ENCODE results near the gene CEP128.

The CEP128 gene

GRCh38 chr14:80941241-80942185 lies at the start of gene CEP128:
TSS of gene CEP128 (minus strand) at chr14:80941738.
- TF ChIP-seq GATA1 (IDR thresholded peaks at IDR 0.05; ENCODE audit: low read depth, low read length), result no peak
- TF ChIP-seq POLR2A (IDR thresholded peaks at IDR 0.05; ENCODE audit: low read length), result peak; percentile 52
- peak; percentile 95 to 96 for DNase-seq

- TF ChIP-seq POLR2A (IDR thresholded peaks at IDR 0.05; ENCODE audit: low read length) (no peak), GATA1 (IDR thresholded peaks at IDR 0.05; ENCODE audit: low read depth, low read length) (no peak)
- DNase-seq, result no peak
Measured at GRCh38 chr14:80988735-80989429, 47.3 kb upstream of the CEP128 start.

GRCh38 chr14:80988192-80988591 lies 46.7 kb upstream of the CEP128 start:
- TF ChIP-seq GATA1 (IDR thresholded peaks at IDR 0.05; ENCODE audit: low read depth, low read length) (no peak), POLR2A (IDR thresholded peaks at IDR 0.05; ENCODE audit: low read length) (no peak)
- DNase-seq, result no peak

- peak; percentile 58 to 82 for DNase-seq
- TF ChIP-seq GATA1 (IDR thresholded peaks at IDR 0.05; ENCODE audit: low read depth, low read length) (no peak), POLR2A (IDR thresholded peaks at IDR 0.05; ENCODE audit: low read length) (no peak)
Measured at GRCh38 chr14:80987235-80988032, 45.9 kb upstream of the CEP128 start.

- TF ChIP-seq GATA1 (IDR thresholded peaks at IDR 0.05; ENCODE audit: low read depth, low read length) (no peak), POLR2A (IDR thresholded peaks at IDR 0.05; ENCODE audit: low read length) (no peak)
- no peak for DNase-seq
Measured at GRCh38 chr14:80982711-80983110, 41.2 kb upstream of the CEP128 start.

- TF ChIP-seq POLR2A (IDR thresholded peaks at IDR 0.05; ENCODE audit: low read length), result no peak
- no peak for DNase-seq
Measured at GRCh38 chr14:80981673-80982072, 40.1 kb upstream of the CEP128 start.

GRCh38 chr14:80981156-80981555 lies 39.6 kb upstream of the CEP128 start:
- TF ChIP-seq GATA1 (IDR thresholded peaks at IDR 0.05; ENCODE audit: low read depth, low read length), result no peak
- no peak for TF ChIP-seq POLR2A (IDR thresholded peaks at IDR 0.05; ENCODE audit: low read length)
- no peak for DNase-seq

GRCh38 chr14:80979951-80980350 lies 38.4 kb upstream of the CEP128 start:
- TF ChIP-seq GATA1 (IDR thresholded peaks at IDR 0.05; ENCODE audit: low read depth, low read length) (no peak), POLR2A (IDR thresholded peaks at IDR 0.05; ENCODE audit: low read length) (no peak)
- DNase-seq, result no peak

- TF ChIP-seq GATA1 (IDR thresholded peaks at IDR 0.05; ENCODE audit: low read depth, low read length) (no peak), POLR2A (IDR thresholded peaks at IDR 0.05; ENCODE audit: low read length) (no peak)
Measured at GRCh38 chr14:80978403-80978802, 36.9 kb upstream of the CEP128 start.

GRCh38 chr14:80977221-80977620 lies 35.7 kb upstream of the CEP128 start:
- no peak for TF ChIP-seq GATA1 (IDR thresholded peaks at IDR 0.05; ENCODE audit: low read depth, low read length)
- no peak for TF ChIP-seq POLR2A (IDR thresholded peaks at IDR 0.05; ENCODE audit: low read length)
- DNase-seq, result no peak

More at GRCh38 chr14:80978403-80978802, 36.9 kb upstream of the CEP128 start:
- no peak for DNase-seq

- no peak for DNase-seq
- no peak for TF ChIP-seq POLR2A (IDR thresholded peaks at IDR 0.05; ENCODE audit: low read length)
- no peak for TF ChIP-seq GATA1 (IDR thresholded peaks at IDR 0.05; ENCODE audit: low read depth, low read length)
Measured at GRCh38 chr14:80974679-80975078, 33.1 kb upstream of the CEP128 start.

GRCh38 chr14:80973931-80974641 lies 32.5 kb upstream of the CEP128 start:
- TF ChIP-seq POLR2A (IDR thresholded peaks at IDR 0.05; ENCODE audit: low read length) (no peak), GATA1 (IDR thresholded peaks at IDR 0.05; ENCODE audit: low read depth, low read length) (no peak)
- DNase-seq, result no peak

- TF ChIP-seq POLR2A (IDR thresholded peaks at IDR 0.05; ENCODE audit: low read length), result no peak
- DNase-seq, result no peak
Measured at GRCh38 chr14:80965037-80965436, 23.5 kb upstream of the CEP128 start.

All from erythroblast (primary cell).